ENCODE results near the gene SCAF4.

SCAF4 gene

DNA sequence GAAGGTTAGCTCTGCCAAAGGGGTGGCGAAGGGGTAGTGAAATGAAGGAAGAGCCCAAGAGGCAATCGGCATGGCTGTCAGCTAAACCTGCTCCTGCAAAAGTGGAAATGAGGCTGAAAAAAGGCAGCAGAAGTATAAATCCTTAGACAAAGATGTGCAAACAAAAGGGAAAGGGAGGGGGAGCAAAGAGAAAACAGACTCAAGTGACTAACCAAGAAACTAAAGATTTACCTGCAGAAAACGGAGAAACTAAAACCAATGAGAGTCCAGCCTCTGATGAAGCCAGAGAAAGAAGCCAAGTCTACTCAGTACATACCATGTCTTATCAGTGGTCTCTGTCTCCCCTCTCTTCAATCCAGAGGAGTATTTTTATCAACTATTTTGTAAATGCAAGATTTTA, 25.4 kb downstream of the SCAF4 start:
- Histone ChIP-seq H3K9ac (ENCODE audit: low read depth, low read length, poor library complexity, severe bottlenecking) (no peak overlapping the region), H2AFZ (ENCODE audit: low read length) (no peak overlapping the region), H3K4me2 (ENCODE audit: low read depth, low read length, poor library complexity, severe bottlenecking) (no peak overlapping the region), H3K79me2 (ENCODE audit: insufficient read depth, low read length) (peaks cover 95% of the 10 kb centered on the region), H3K4me3 (ENCODE audit: low read length, poor library complexity, severe bottlenecking) (no peak overlapping the region), H3F3A (ENCODE audit: low read depth) (no peaks in the 10 kb centered on the region), H4K20me1 (ENCODE audit: insufficient read depth, low read length, poor library complexity, severe bottlenecking) (peaks cover 78% of the 10 kb centered on the region), H3K9me2 (replicated peaks; ENCODE audit: low read depth, low read length) (no peaks in the 10 kb centered on the region), H3K27me3 (ENCODE audit: insufficient read depth, low read length, poor library complexity, severe bottlenecking) (no peaks in the 10 kb centered on the region), H3K9me3 (ENCODE audit: insufficient read depth, low read depth, low read length) (no peaks in the 10 kb centered on the region), H3K36me3 (ENCODE audit: insufficient read depth, low read length) (peaks cover 39% of the 10 kb centered on the region), H3K4me1 (ENCODE audit: insufficient read depth, low read length, poor library complexity, severe bottlenecking) (no peaks in the 10 kb centered on the region)
- TF ChIP-seq, protein P1, sequence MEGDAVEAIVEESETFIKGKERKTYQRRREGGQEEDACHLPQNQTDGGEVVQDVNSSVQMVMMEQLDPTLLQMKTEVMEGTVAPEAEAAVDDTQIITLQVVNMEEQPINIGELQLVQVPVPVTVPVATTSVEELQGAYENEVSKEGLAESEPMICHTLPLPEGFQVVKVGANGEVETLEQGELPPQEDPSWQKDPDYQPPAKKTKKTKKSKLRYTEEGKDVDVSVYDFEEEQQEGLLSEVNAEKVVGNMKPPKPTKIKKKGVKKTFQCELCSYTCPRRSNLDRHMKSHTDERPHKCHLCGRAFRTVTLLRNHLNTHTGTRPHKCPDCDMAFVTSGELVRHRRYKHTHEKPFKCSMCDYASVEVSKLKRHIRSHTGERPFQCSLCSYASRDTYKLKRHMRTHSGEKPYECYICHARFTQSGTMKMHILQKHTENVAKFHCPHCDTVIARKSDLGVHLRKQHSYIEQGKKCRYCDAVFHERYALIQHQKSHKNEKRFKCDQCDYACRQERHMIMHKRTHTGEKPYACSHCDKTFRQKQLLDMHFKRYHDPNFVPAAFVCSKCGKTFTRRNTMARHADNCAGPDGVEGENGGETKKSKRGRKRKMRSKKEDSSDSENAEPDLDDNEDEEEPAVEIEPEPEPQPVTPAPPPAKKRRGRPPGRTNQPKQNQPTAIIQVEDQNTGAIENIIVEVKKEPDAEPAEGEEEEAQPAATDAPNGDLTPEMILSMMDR (conservative IDR thresholded peaks at IDR 0.05; ENCODE audit: low read length): no peak
- TF ChIP-seq EZH2phosphoT487 (IDR thresholded peaks at IDR 0.05; ENCODE audit: borderline replicate concordance): no peak

DNA sequence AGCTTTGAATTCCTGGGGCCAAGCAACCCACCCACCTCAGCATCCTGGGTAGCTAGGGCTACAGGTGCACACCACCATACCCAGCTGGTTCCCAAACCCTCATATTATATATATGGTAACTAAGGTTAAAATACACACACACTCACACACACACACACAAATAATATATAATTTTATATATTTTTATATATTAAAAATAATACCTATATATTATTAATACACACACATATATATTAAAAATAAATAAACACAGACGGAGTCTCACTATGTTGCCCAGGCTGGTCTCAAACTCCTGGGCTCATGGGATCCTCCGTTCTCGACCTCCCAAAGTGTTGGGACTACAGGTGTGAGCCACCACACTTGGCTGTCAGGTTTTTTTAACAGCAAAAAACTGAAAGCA, 31.9 kb downstream of the SCAF4 start:
- no peaks in the 10 kb centered on the region for H3F3A ChIP-seq (ENCODE audit: low read depth)
- peaks cover 93% of the 10 kb centered on the region for H3K36me3 ChIP-seq (ENCODE audit: insufficient read depth, low read length)
- H4K20me1 ChIP-seq (ENCODE audit: insufficient read depth, low read length, poor library complexity, severe bottlenecking): peaks cover 19% of the 10 kb centered on the region
- TF ChIP-seq, protein P1 (conservative IDR thresholded peaks at IDR 0.05; ENCODE audit: low read length): no peak
- no peak for TF ChIP-seq EZH2phosphoT487 (IDR thresholded peaks at IDR 0.05; ENCODE audit: borderline replicate concordance)
- H2AFZ ChIP-seq (ENCODE audit: low read length): no peak overlapping the region
- H3K9ac ChIP-seq (ENCODE audit: low read depth, low read length, poor library complexity, severe bottlenecking): no peak overlapping the region
- H3K9me2 ChIP-seq (replicated peaks; ENCODE audit: low read depth, low read length): no peaks in the 10 kb centered on the region
- no peaks in the 10 kb centered on the region for H3K27me3 ChIP-seq (ENCODE audit: insufficient read depth, low read length, poor library complexity, severe bottlenecking)
- no peaks in the 10 kb centered on the region for H3K4me1 ChIP-seq (ENCODE audit: insufficient read depth, low read length, poor library complexity, severe bottlenecking)
- H3K4me3 ChIP-seq (ENCODE audit: low read length, poor library complexity, severe bottlenecking): no peak overlapping the region
- H3K9me3 ChIP-seq (ENCODE audit: insufficient read depth, low read depth, low read length): no peaks in the 10 kb centered on the region
- H3K4me2 ChIP-seq (ENCODE audit: low read depth, low read length, poor library complexity, severe bottlenecking): no peak overlapping the region
- peaks cover 31% of the 10 kb centered on the region for H3K79me2 ChIP-seq (ENCODE audit: insufficient read depth, low read length)

DNA sequence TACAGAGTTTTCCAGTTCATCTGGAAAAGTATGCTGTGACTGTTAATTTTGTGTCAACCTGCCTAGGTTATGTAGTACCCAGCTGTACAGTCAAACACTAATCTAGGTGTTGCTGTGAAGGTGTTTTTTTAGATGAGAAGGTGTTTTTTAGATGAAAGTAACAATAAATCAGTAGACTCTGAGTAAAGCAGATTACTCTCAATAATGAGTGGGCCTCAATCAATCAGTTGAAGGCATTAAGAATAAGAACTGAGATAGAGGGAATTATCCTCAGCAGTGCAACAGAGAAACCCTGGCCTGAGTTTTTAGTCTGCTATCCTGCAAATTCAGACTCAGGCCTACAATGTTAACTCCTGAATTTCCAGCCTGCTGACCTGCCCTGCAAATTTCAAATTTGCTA, 33.5 kb downstream of the SCAF4 start:
- Histone ChIP-seq H3K9me2 (replicated peaks; ENCODE audit: low read depth, low read length) (no peaks in the 10 kb centered on the region), H3F3A (ENCODE audit: low read depth) (no peaks in the 10 kb centered on the region), H3K9ac (ENCODE audit: low read depth, low read length, poor library complexity, severe bottlenecking) (no peak overlapping the region), H3K4me2 (ENCODE audit: low read depth, low read length, poor library complexity, severe bottlenecking) (no peak overlapping the region), H3K4me3 (ENCODE audit: low read length, poor library complexity, severe bottlenecking) (no peak overlapping the region), H3K9me3 (ENCODE audit: insufficient read depth, low read depth, low read length) (no peaks in the 10 kb centered on the region), H3K36me3 (ENCODE audit: insufficient read depth, low read length) (peaks cover 97% of the 10 kb centered on the region), H3K27me3 (ENCODE audit: insufficient read depth, low read length, poor library complexity, severe bottlenecking) (no peaks in the 10 kb centered on the region), H3K79me2 (ENCODE audit: insufficient read depth, low read length) (peaks cover 17% of the 10 kb centered on the region; the same call in 1 of the 2 replicates), H3K4me1 (ENCODE audit: insufficient read depth, low read length, poor library complexity, severe bottlenecking) (no peaks in the 10 kb centered on the region), H4K20me1 (ENCODE audit: insufficient read depth, low read length, poor library complexity, severe bottlenecking) (peaks cover 11% of the 10 kb centered on the region), H2AFZ (ENCODE audit: low read length) (no peak overlapping the region)
- TF ChIP-seq, protein P1 (conservative IDR thresholded peaks at IDR 0.05; ENCODE audit: low read length): no peak
- no peak for TF ChIP-seq EZH2phosphoT487 (IDR thresholded peaks at IDR 0.05; ENCODE audit: borderline replicate concordance)

All from Loucy (cell line).